Mesenchymal stem cell (in vitro differentiated cells and primary cell): ENCODE measurements around the gene CDC37.

ENCODE experiments used
- DNase-seq: peaks from one replicate; pipeline ENCODE4 v3.0.0-alpha.2; 2013
- H2AFZ ChIP-seq: one replicate; pipeline ENCODE4 v1.6.1; 2013; ENCODE audit warnings: low read depth, mild to moderate bottlenecking, control low read depth, inconsistent platforms, low read length, moderate library complexity
- H2AK5ac ChIP-seq: 2 replicates; pipeline ENCODE4 v1.6.1; 2013; ENCODE audit warnings: low read length, moderate library complexity, mild to moderate bottlenecking, inconsistent platforms; ENCODE audit not compliant: severe bottlenecking
- H2BK120ac ChIP-seq: one replicate; pipeline ENCODE4 v1.6.1; 2013; ENCODE audit warnings: low read depth, mild to moderate bottlenecking, inconsistent platforms, low read length, moderate library complexity
- H2BK12ac ChIP-seq, 2 experiments: one replicate each; pipeline ENCODE4 v1.6.1; 2013; ENCODE audit warnings: inconsistent platforms in 2 of 2, low read length in 2 of 2, mild to moderate bottlenecking in 2 of 2, moderate library complexity in 2 of 2, control low read depth in 1 of 2
- H2BK15ac ChIP-seq: one replicate; pipeline ENCODE4 v1.6.1; 2013; ENCODE audit warnings: mild to moderate bottlenecking, low read depth, inconsistent platforms; ENCODE audit not compliant: poor library complexity, severe bottlenecking
- H2BK5ac ChIP-seq: 2 replicates; pipeline ENCODE4 v1.6.1; 2013; ENCODE audit warnings: low read depth, mild to moderate bottlenecking, low read length, control low read depth, inconsistent platforms; ENCODE audit not compliant: poor library complexity, severe bottlenecking
- H3K14ac ChIP-seq, 2 experiments: one replicate each; pipeline ENCODE4 v1.6.1; 2013; ENCODE audit warnings: inconsistent platforms in 2 of 2, low read length in 2 of 2, control low read depth in 1 of 2, mild to moderate bottlenecking in 1 of 2, moderate library complexity in 1 of 2
- H3K18ac ChIP-seq, 2 experiments: one replicate each; pipeline ENCODE4 v1.6.1; 2013; ENCODE audit warnings: inconsistent platforms in 2 of 2, low read length in 2 of 2, control low read depth in 1 of 2, low read depth in 1 of 2, mild to moderate bottlenecking in 1 of 2
- H3K23ac ChIP-seq, 2 experiments: one replicate each; pipeline ENCODE4 v1.6.1; 2013; ENCODE audit warnings: inconsistent platforms in 2 of 2, low read length in 2 of 2, mild to moderate bottlenecking in 2 of 2, moderate library complexity in 2 of 2, control low read depth in 1 of 2
- H3K27ac ChIP-seq: 2 replicates; pipeline ENCODE4 v1.5.1; 2013; ENCODE audit warnings: mild to moderate bottlenecking, moderate library complexity, low read length, control low read depth, inconsistent platforms; ENCODE audit not compliant: poor library complexity, severe bottlenecking
- H3K27me3 ChIP-seq, 2 experiments: 2 replicates each; pipeline versions ENCODE4 v1.6.1 to v1.7.0; 2013; ENCODE audit warnings: low read length in 2 of 2, mild to moderate bottlenecking in 2 of 2, moderate library complexity in 2 of 2, control low read depth in 1 of 2, inconsistent platforms in 1 of 2; ENCODE audit not compliant: control insufficient read depth in 1 of 2, insufficient read depth in 1 of 2
- H3K36me3 ChIP-seq, 2 experiments: 2 replicates each; pipeline versions ENCODE4 v1.6.1 to v1.7.0; 2013; ENCODE audit warnings: low read length in 2 of 2, control low read depth in 1 of 2, inconsistent platforms in 1 of 2, low read depth in 1 of 2, mild to moderate bottlenecking in 1 of 2; ENCODE audit not compliant: insufficient read depth in 2 of 2, control insufficient read depth in 1 of 2
- H3K4ac ChIP-seq, 2 experiments: one replicate each; pipeline ENCODE4 v1.6.1; 2013; ENCODE audit warnings: inconsistent platforms in 2 of 2, low read length in 2 of 2, mild to moderate bottlenecking in 2 of 2, moderate library complexity in 2 of 2, control low read depth in 1 of 2, low read depth in 1 of 2
- H3K4me1 ChIP-seq: 2 replicates; pipeline ENCODE4 v1.6.1; 2013; ENCODE audit warnings: low read depth, low read length, control low read depth; ENCODE audit not compliant: control insufficient read depth, insufficient read depth
- H3K4me2 ChIP-seq: 2 replicates; pipeline ENCODE4 v1.6.1; 2013; ENCODE audit warnings: low read length, mild to moderate bottlenecking, inconsistent platforms; ENCODE audit not compliant: poor library complexity, severe bottlenecking
- H3K4me3 ChIP-seq, 2 experiments: 2 replicates each; pipeline versions ENCODE4 v1.5.1 to v1.7.0; 2013; ENCODE audit warnings: low read length in 2 of 2, mild to moderate bottlenecking in 2 of 2, control low read depth in 1 of 2, low read depth in 1 of 2; ENCODE audit not compliant: insufficient read depth in 1 of 2
- H3K79me1 ChIP-seq: replicated peaks from 2 replicates; pipeline ENCODE4 v1.6.1; 2013; ENCODE audit warnings: mild to moderate bottlenecking, control low read depth, low read length, inconsistent platforms; ENCODE audit not compliant: poor library complexity, severe bottlenecking
- H3K9ac ChIP-seq: 2 replicates; pipeline ENCODE4 v1.7.0; 2013; ENCODE audit warnings: mild to moderate bottlenecking, low read length, moderate library complexity
- H3K9me3 ChIP-seq: 2 replicates; pipeline ENCODE4 v1.7.0; 2013; ENCODE audit warnings: mild to moderate bottlenecking, low read length; ENCODE audit not compliant: control insufficient read depth
- H4K8ac ChIP-seq: one replicate; pipeline ENCODE4 v1.6.1; 2013; ENCODE audit warnings: inconsistent platforms, mild to moderate bottlenecking, low read length, moderate library complexity
- H4K91ac ChIP-seq: one replicate; pipeline ENCODE4 v1.6.1; 2013; ENCODE audit warnings: mild to moderate bottlenecking, low read length, inconsistent platforms
- WGBS: methylation state at CpG from one replicate; pipeline ENCODE4 v1.1.7; 2013; ENCODE audit warnings: mixed read lengths; 5-methylcytosine and 5-hydroxymethylcytosine counted together

Gene CDC37

GRCh38 chr19:10395003-10395402 is 8.3 kb downstream of the CDC37 start:
- Histone ChIP-seq H3K27ac (no peak overlapping the region), H3K4ac (no peak overlapping the region), H3K9me3 (no peaks in the 10 kb centered on the region), H3K4me1 (peaks cover 5% of the 10 kb centered on the region), H2BK5ac (no peak overlapping the region), H3K18ac (no peak overlapping the region), H3K27me3 (no peaks in the 10 kb centered on the region), H2BK120ac (no peak overlapping the region), H2BK12ac (no peak overlapping the region), H4K91ac (no peak overlapping the region), H3K36me3 (peaks cover 66 to 88% of the 10 kb centered on the region in 2 experiments), H3K4me2 (no peak overlapping the region), H3K23ac (no peak overlapping the region), H2BK15ac (no peak overlapping the region), H3K14ac (no peak overlapping the region), H4K8ac (no peak overlapping the region), H3K9ac (no peak overlapping the region), H3K79me1 (peaks cover 23% of the 10 kb centered on the region), H2AK5ac (no peak overlapping the region), H3K4me3 (no peak overlapping the region), H2AFZ (no peak overlapping the region)
- no peak for DNase-seq
- 96% methylated on average over 12 of the region's 12 CpGs for WGBS

DNA sequence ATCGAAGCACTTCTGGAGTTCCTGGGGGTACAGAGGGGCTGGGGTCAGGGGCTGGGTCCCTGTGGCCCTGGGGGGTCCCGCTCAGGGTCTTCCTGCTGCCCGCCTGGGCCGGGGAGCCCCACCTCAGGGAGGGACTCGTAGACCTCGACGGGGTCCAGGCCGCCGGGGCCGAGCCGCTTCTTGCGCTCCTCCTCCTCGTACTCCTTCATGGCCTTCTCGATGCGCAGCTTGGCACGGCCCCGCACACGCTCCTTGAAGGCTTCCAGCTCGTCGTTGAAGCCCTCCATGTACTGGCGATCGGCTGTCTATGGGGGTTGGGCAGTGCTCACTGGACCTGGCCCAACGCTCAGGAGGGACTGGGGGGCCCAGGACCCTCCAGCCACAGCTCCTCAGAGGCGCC is 10.2 kb downstream of the CDC37 start:
- Histone ChIP-seq H4K91ac (no peak overlapping the region), H3K18ac (no peak overlapping the region), H4K8ac (no peak overlapping the region), H2BK15ac (no peak overlapping the region), H2BK12ac (no peak overlapping the region), H3K14ac (no peak overlapping the region), H3K4me3 (no peak overlapping the region), H3K4me1 (no peaks in the 10 kb centered on the region), H3K36me3 (peaks cover 58 to 83% of the 10 kb centered on the region in 2 experiments), H3K79me1 (peaks cover 21% of the 10 kb centered on the region), H3K27me3 (no peaks in the 10 kb centered on the region), H3K9me3 (no peaks in the 10 kb centered on the region), H3K4me2 (no peak overlapping the region), H3K23ac (no peak overlapping the region), H3K9ac (no peak overlapping the region), H2AK5ac (no peak overlapping the region), H2AFZ (no peak overlapping the region), H2BK5ac (no peak overlapping the region), H3K4ac (no peak overlapping the region), H3K27ac (no peak overlapping the region), H2BK120ac (no peak overlapping the region)
- WGBS, result 95% methylated on average over 24 of the region's 24 CpGs
- DNase-seq, result no peak

- H3K27ac ChIP-seq, result no peak overlapping the region
- H2AFZ ChIP-seq, result no peak overlapping the region
- H3K14ac ChIP-seq, result no peak overlapping the region
- no peak overlapping the region for H2BK15ac ChIP-seq
- no peak overlapping the region for H3K18ac ChIP-seq
- no peak for DNase-seq
- H3K36me3 ChIP-seq, result peaks cover 52 to 75% of the 10 kb centered on the region in 2 experiments
- H3K27me3 ChIP-seq, result no peaks in the 10 kb centered on the region
- H4K8ac ChIP-seq, result no peak overlapping the region
- H2BK12ac ChIP-seq, result no peak overlapping the region
- no peaks in the 10 kb centered on the region for H3K9me3 ChIP-seq
- H3K9ac ChIP-seq, result no peak overlapping the region
- no peak overlapping the region for H3K4ac ChIP-seq
- no peak overlapping the region for H2BK120ac ChIP-seq
- no peak overlapping the region for H4K91ac ChIP-seq
- 94% methylated on average over 5 of the region's 6 CpGs for WGBS
- H3K4me1 ChIP-seq, result no peaks in the 10 kb centered on the region
- H3K23ac ChIP-seq, result no peak overlapping the region
- peaks cover 21% of the 10 kb centered on the region for H3K79me1 ChIP-seq
- H3K4me2 ChIP-seq, result no peak overlapping the region
- H3K4me3 ChIP-seq, result no peak overlapping the region
- H2BK5ac ChIP-seq, result no peak overlapping the region
- no peak overlapping the region for H2AK5ac ChIP-seq
Observed at GRCh38 chr19:10392120-10392519, 11.2 kb downstream of the CDC37 start.

DNA sequence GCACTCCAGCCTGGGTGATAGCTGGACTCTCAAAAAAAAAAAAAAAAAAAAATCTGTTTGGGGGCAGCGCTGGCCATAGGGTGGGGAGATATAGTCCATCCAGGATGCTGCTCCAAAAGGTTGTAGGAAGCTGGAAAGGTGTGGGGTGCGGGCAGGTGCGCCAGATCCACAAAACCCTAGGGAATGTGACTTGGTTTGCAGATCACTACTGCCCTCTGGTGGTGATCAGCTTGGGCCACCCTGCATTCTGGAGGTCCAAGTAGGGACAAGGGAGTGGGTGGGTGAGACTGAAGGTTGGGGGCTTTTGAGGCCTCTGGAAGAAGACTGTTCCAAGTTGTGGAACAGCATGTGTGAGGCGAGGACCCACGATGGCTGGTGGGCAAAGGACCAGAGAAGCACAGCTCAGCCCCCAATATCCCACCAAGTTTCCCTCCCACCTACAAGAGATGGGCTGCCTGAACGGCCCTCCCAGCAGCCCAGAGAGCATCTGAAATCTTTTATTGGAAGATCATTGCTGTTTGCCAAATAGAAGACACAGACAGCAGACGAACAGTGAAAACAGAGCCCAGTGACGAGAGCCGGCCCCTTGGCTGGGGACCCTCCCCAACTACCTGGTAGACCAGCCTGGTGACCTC is 12.6 kb downstream of the CDC37 start:
- Histone ChIP-seq H4K91ac (no peak overlapping the region), H3K4me1 (no peaks in the 10 kb centered on the region), H3K14ac (no peak overlapping the region), H2AK5ac (no peak overlapping the region), H3K18ac (no peak overlapping the region), H3K27me3 (no peaks in the 10 kb centered on the region), H3K79me1 (peaks cover 10% of the 10 kb centered on the region), H2AFZ (no peak overlapping the region), H3K36me3 (peaks cover 45 to 62% of the 10 kb centered on the region in 2 experiments), H2BK5ac (no peak overlapping the region), H3K9me3 (no peaks in the 10 kb centered on the region), H3K9ac (no peak overlapping the region), H2BK120ac (no peak overlapping the region), H3K4me2 (no peak overlapping the region), H2BK15ac (no peak overlapping the region), H3K4ac (no peak overlapping the region), H3K4me3 (no peak overlapping the region), H4K8ac (no peak overlapping the region), H3K27ac (no peak overlapping the region), H2BK12ac (no peak overlapping the region), H3K23ac (no peak overlapping the region)
- DNase-seq, result peak; percentile 73
- 62% methylated on average over 9 of the region's 9 CpGs for WGBS
